Prostate gland (tissue), 2 donors: ENCODE data around the gene JARID2.

Source experiments
- POLR2AphosphoS5 ChIP-seq: sonication (generic); formaldehyde crosslinking; IDR thresholded peaks from one replicate; pipeline ENCODE4 v1.6.1; 2017; ENCODE audit warnings: antibody characterized with exemption
- TF ChIP-seq, protein P1 (sequence below), 4 experiments: fragments of 200-600 bp in 2 of 4; fragments of 450-650 bp in 2 of 4; sonication (generic) in 2 of 4; IDR thresholded peaks; 1 replicate in 3 of 4; 2 replicates in 1 of 4; pipeline ENCODE4 v1.5.1; 2016 to 2019; ENCODE audit warnings: antibody characterized with exemption in 4 of 4, mild to moderate bottlenecking in 2 of 4, moderate library complexity in 2 of 4

- TF ChIP-seq, protein P1, sequence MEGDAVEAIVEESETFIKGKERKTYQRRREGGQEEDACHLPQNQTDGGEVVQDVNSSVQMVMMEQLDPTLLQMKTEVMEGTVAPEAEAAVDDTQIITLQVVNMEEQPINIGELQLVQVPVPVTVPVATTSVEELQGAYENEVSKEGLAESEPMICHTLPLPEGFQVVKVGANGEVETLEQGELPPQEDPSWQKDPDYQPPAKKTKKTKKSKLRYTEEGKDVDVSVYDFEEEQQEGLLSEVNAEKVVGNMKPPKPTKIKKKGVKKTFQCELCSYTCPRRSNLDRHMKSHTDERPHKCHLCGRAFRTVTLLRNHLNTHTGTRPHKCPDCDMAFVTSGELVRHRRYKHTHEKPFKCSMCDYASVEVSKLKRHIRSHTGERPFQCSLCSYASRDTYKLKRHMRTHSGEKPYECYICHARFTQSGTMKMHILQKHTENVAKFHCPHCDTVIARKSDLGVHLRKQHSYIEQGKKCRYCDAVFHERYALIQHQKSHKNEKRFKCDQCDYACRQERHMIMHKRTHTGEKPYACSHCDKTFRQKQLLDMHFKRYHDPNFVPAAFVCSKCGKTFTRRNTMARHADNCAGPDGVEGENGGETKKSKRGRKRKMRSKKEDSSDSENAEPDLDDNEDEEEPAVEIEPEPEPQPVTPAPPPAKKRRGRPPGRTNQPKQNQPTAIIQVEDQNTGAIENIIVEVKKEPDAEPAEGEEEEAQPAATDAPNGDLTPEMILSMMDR (IDR thresholded peaks at IDR 0.05): no peak
- TF ChIP-seq POLR2AphosphoS5: no peak
Measured at GRCh38 chr6:15535495-15536197, 289.8 kb downstream of the JARID2 start.
